NCI-H2227 treated with DMSO at 0.1 percent for 48 hours (cell line): ENCODE measurements around the gene SERPINA6.
"Not testable (repeated sequence)": the region's sequence is repeated elsewhere in the genome, so short reads cannot be mapped to it uniquely, and the experiment has no call there.

Source experiments
- DNase-seq: peaks from one replicate; lab custom pipeline; 2025; lab: John Stamatoyannopoulos, UW

Gene SERPINA6

DNA sequence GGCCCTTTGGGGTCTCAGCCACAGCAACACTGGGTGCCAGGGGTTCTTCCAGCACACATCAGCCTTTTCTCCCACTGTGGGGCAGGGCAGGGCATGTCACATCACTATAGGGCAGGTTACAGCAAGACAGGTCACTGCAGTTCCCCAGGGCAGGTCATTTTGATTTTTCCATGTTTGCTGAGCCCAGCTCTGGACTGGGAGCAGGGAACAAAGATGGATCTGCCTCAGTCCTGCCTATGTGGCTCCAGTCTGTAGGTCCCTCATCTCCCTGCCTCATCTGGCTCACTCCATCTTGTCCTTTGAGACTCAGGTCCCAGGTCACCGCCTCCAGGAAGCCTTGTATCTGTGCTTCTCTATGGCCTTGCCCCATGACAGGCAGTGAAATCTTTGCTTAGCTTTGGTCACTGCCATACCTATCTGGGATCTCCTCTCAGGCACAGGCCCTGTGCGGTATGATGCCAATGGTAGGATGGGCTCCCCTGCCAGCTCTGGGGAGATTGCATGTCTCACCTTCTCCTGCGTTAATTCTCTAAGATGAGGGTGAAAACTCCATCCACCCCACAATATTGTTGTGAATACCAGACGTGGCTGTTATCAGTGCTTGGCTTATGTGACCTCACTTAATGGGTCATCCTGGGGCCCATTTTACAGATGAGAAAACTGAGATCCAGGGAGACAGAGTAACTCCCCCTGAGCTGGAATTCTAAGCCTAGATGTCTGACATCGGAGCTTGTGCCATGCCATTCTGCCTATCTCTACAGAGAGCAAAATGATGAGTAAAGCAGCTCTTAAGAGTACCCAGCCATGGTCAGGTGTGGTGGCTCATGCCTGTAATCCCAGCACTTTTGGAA lies 1.5 kb downstream of the SERPINA6 start:
- DNase-seq: no peak

DNA sequence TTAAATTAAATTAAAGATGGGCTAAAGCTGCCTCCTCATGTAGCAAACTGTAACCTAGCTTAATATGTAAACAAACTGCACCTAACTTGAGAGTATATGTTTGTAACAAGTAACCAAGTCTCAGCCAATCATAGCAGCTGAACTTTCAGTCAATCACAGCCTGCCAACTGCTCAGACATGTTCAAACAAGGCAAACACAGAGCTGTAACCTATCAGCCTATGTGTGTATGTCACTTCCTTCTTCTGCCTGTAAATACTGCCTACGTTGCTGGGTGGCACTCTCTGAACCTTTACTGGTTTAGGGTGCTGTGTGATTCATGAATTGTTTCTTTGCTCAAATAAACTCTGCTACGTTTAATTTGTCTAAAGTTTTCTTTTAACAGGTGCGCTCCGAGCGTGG lies 2.9 kb downstream of the SERPINA6 start:
- DNase-seq: no peak

DNA sequence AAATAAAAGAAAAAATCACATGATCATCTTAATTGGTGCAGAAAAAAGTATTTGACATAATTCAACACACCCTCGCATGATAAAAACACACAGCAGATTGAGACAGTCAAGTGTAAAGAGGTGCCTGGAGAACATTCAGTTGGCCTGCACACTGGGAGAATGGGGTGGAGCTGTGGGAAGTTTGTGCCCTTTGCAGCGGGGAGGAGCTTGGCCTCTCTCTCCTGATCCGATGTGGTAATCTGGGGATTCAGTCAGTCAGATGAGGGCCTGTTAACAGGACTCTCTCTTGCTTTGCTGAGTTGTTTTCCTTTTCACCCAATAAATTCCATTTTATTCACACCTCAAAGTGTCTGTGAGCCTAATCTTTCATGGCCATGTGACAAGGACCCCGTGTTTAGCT lies 5.9 kb downstream of the SERPINA6 start:
- no peak for DNase-seq

DNA sequence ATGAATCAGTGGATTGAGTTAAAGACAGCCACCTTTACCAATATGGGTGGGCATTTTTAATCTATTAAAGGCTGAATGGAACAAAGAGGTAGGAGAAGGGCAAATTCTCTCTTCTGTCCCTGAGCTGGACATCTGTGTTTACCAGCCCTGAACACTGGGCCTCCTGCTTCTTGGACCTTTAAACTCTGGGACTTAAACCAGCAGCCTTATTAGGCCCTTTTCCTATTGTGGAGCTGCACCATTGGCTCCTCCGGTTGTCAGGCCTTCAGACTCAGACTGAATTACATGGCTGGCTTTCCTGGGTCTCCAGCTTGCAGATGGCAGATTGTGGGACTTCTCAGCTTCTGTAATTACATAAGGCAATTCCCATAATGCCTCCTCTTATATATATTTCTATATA lies 6.4 kb downstream of the SERPINA6 start:
- DNase-seq: no peak

DNA sequence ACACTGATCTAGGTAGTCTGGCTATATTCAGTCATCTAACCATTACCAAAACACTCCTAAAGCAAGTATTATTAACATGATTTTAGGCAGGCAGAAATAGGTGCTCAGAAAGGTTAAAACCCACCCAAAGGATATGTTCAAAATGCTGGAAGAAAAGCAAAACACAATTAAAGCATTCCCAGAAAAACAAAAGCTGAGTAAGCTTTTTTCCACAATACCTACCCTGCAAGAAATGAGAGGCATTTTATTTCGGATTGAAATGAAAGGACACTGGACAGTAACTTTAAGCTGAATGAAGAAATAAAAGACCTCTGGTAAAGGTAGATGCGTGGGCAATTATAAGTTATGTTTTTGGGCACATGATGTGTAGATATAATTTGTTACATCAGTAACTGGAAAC lies 8.2 kb downstream of the SERPINA6 start:
- no peak for DNase-seq

DNA sequence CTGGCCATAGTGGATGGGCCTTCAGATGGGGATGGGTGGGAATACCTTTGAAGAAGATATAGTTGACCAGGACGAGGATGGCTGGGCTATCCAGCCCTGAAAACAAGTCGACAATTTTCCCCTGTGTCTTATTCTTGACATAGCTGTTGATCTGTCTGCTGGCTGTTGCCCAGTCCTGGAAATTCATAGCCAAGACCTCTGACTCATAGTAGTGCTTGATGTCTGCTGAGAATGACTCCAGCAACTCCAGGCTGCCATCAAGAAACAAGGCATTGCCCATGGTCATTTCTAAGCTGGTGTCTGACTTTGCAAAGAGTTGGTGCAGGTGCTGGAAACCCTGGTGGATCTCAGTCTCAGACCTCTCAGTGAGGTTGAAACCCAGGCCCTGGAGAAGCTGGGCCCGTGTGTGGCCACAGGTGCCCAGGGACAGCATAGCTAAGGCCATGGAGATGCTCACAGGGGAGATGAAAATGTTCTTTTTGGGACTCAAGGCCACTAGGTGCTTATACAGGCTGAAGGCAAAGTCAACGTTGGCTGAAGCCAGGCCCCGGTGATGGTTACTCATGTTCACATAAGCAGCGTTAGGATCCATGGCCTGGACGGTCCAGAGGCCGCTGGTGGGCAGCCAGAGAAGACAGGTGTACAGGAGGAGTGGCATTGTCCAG lies 9.0 kb downstream of the SERPINA6 start:
- no peak for DNase-seq

DNA sequence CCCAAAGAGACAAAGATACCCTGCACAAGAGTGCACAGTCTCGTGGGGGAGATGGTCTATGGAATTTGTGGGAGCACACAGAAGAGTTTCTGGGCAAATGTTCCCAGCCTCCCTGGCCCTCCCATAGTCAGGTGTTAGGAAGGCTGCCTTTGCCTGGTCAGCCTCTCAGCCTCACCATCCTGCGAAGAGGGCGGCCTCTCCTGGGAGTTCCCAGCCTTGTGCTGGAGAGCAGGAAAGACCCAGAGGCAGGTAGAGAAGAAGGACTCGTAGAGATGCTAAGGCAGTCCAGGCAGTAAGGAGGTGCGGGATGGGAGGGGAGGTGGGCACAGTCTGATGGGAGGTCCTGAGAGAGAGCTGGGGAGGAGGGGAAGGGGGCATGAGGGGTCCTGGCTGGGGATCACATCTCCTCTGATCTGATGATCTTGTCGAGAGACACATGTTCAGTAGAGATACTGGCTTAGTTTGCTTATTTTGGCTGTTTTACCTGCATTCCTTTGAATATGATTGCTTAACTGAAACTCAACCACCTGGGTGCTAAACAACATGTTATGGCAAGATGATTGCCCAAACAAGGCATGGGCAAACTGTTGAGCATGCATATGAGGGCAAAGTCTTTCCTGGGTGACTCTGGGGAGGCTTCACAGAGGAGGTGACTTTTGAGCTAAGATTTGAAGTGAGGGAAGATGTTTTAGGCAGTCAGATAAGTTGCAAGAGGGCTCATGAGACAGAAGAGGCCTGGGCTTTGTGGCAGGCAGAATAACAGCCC lies 10.5 kb downstream of the SERPINA6 start:
- no peak for DNase-seq

DNA sequence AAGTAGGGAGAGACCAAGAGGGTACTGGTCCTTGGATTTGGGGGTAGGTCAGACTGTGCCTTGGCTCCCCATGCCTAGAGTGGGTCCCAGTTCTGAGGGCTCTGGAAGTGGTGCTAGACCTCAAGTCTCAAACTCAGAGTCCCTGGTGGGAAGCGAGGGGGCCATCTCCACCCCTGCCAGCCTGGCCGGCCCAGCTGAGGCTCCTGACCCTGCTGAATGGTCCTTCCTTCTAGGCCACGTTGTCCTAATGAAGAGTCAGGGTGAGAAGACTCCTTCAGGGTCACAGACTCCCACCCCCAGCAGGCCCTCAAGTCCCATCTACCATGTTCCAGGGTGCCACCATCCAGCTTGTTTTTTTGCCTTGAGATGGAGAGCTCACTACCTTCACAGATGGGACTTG lies 12.9 kb downstream of the SERPINA6 start:
- DNase-seq: no peak

DNA sequence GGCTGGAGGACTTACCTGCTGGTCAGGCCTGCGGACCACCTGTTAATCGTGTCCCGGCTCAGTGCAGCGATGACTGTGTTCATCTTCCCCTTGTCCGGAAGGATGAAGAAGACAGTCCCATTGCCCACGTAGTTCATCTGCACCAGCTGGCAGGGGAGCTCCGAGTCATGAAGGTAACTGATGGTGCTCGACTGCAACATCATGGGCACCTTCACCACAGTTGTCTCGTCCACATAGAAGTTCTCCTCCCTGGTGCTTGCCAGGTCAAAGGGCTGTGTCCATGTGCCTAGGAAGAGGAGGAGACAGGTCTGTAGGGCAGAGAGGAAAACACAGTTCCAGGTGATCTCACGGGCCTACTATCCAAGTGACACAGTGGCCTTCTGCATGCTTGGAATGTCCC lies 13.4 kb downstream of the SERPINA6 start:
- no peak for DNase-seq

DNA sequence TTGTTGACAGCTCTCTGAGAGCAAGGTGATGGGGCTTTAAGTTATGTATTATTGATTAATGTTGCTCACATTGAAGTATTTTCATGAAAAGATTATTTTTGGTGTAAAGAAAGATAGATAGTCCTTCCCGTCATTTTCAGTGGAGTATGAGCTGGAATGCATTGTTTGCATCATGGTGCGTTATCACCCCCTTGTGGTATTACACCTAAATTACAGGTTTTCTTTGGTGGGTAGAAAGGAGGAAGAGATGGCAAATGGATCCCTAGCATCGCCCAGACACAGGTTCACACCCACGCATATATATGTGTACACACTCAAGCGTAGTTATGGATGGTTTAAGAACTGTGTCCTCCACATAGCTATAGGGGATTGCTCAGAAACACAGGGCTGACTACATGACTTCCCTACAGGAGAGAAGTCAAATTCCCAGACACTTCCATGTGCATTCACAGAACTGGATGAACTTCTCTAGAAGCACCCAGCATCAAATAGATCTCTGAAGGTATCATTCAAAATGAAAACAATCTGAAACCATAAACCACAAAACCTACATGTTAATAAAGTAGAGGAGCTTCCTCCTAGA lies 15.6 kb downstream of the SERPINA6 start:
- no peak for DNase-seq

DNA sequence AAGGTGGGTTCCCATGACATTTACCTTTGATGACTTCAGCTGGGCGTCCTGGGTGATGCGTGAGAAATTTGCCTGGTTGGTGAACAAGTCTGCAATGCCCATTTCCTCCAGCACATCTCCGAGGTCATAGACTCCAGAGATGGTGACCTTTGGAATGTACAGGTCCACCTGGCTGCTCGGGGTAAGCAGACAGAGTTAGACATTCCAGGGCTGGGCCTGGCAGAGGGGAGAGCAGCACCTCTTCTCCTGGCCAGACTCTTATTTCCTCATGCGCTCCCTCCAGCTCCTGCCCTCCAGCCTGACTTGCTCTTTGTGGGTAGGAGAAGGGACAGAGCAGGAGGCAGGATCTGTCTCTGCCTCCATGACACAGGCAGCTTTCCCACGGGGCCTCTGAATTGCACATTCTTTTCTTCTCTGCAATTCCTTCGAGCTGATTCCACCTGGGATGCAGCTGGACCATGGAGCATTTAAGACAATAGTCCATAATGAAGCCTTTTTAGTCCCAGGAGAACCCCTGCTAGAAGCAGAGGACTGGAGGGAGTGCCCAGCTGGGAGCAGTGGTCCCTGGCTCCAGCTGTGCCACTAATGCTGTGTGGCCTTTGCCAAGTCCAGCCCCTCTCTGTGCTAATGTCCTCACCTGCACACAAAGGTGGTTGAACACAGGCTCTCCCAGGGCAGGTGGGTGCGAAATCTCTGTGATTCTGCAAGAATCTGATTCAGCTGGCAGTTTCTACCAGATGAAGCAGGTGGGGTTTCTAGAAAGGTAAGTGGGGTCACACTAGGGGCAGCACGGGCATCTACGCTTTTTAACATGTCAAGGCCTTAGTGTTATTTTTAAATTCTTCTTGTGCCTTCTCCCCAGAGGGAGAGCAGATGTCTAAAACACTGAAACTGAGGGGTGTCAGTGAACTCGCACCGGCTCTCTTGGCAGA lies 16.8 kb downstream of the SERPINA6 start:
- no peak for DNase-seq

DNA sequence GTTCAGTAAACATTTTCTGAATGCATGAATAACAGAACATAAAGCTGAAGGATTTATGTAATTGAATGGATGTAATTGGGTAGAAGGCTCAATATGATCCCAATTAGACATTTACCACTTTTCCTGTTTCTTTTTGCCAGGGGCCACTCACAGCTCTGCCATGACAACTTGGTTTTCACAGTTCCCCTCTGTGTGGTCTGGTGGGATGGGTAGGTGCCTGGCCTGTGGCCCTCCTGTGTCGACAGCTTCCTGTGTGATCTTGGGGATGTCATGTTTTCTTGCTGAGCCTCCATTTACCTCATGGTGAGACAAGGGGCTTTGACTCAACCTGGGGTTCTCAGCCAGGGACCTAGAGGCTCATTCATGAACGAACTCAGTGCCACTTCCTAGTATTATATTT lies 17.5 kb downstream of the SERPINA6 start:
- DNase-seq: no peak

DNA sequence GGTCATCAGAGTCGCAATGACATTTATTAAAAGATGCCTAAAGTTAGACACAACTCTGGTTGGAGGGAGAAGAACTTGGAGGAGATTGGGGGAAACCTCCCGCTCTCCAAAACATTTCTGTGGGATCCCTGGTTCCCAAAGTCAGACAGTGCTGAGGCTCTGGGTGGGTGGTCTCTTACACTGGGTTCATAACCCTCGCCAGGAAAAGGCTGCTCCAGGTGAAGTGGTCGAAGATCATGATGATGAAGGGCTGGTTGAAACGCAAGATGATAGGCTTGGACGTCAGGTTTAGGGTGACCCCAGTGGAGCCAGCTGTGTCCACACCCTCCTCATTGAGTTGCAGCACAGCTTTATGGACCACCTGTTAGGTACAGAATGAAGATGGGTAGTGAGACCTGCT lies 18.9 kb downstream of the SERPINA6 start:
- no peak for DNase-seq

DNA sequence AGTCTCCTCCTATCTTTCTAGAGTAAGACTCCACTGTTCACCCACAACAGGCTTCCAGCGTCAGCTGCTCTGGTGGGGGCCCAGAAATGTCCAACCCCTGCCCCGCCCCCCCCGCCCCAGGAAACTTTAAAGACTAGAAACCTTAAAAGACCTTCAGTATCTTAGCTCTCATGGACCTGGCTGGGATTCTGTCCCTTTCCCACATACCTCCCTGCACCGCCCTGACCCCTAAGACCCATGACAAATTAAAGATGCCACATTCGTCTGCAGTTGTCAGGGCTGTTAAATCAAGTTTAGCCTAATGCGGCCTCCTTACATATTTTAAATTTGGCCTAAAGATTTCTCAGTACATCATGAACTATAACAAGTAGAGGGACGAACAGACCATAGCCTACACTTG lies 20.0 kb downstream of the SERPINA6 start:
- no peak for DNase-seq

DNA sequence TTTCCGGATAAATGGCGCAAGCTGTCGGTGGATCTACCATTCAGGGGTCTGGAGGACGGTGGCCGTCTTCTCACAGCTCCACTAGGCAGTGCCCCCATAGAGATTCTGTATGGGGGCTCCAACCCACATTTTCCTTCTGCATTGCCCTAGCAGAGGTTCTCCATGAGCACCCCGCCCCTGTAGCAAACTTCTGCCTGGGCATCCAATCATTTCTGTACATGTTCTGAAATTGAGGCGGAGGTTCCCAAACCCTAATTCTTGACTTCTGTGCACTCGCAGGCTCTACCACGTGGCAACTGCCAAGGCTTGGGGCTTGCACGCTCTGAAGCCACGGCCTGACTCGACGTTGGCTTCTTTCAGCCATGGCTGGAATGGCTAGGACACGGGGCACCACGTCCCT lies 25.0 kb downstream of the SERPINA6 start:
- no peak for DNase-seq

DNA sequence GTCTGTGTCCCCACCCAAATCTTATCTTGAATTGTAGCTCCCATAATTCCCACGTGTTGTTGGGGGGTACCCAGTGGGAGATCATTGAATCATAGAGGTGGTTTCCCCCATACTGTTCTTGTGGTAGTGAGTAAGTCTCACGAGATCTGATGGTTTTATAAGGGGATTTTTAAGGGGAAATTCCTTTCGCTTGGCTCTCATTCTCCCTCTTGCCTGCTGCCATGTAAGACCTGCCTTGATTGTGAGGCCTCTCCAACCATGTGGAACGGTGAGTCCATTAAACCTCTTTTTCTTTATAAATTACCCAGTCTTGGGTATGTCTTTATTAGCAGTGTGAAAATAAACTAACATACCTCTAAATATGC lies 27.0 kb downstream of the SERPINA6 start:
- DNase-seq: not testable (repeated sequence)

DNA sequence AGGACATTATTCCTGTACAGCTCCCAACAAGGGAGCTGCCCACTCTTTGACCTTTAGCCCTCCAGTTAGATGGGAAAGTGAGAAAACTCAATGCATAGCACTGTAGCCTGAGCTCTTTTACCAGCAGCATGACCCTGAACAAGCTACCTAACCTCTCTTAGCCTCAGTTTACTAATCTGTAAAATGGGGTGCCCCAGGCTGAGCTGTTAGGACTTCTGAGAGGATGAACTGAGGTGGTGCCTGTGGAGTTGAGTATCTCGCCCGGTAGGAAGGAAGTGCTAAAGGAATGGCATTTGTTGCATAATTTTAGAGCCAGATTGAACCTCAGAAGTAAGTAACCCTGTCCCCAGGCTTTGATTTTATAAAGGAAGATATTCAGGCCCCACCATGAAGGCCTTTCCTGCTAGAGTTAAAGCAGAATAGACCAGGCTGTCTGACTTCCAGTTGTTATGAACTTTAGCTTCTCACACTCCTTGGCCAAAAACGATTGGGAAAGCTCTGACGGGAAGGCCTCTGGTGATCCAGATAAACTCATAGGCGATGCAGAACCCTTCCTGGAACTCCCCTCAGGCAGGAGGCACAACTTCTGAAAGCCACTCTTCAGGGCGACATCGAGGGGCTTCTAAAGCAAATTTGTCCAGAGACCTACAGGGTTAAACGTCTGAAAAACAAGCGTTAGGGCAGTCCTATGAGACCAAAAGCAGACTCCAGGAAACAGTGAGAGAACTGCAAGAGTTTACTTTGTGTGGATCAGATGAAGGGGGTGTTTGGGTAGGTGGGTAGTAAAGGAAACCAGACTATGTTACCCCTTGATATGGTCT lies 27.6 kb downstream of the SERPINA6 start:
- no peak for DNase-seq

DNA sequence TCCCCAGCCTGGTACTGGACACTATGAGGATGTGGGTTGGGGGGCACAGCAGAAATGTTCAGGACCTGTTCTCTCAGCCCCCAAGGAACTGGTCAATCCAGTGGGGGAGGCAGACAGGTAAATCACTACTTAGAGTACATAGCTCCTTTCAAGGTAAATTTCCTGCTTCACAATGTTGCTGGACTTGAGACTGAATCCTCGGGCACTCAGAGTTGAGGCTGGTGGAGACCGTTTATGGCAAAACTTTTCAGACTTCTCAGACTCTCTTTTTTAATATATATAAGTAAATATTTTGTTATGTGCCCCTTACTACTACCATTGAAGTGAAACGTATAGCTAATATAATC lies 29.6 kb downstream of the SERPINA6 start:
- no peak for DNase-seq

DNA sequence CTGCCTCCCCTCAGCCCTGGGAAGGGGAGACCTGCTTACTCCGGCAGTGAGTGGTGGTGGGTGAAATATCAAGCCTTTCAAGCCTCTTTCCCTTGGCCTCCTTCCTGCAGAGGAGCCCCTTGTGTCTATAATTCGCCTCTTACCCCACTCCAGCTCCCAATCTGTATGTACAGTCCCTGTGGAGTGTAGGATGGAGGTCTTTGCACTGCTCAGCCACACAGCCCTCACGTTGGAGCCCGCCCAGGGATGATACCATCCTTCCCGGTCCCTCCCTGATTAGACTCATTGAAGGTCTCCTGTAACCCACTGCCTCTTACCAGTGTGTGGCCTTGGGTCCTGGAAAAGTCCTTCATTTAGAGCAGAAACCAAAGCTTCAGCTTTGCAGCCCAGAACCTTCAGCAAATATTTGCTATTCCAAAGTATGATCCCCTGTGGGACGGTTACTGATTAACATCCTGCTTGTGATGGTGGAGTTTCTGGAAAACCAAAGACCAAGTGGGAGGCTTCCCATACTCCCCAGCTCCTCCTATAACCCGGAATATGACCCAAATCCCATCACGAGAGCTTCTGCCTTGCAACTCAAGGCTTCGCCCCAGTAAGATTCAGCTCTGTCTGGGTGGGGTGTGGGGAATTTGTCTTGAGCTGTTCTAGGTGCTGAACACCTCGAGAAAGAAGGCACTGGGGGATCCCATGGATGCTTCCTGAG lies 30.1 kb downstream of the SERPINA6 start, which contains the start of gene SERPINA10:
Gene SERPINA10 (minus strand): TSS at position 397 of the 706 bp plus-strand sequence. CDS start 2,675 bp downstream, outside the sequence.
- DNase-seq: no peak

DNA sequence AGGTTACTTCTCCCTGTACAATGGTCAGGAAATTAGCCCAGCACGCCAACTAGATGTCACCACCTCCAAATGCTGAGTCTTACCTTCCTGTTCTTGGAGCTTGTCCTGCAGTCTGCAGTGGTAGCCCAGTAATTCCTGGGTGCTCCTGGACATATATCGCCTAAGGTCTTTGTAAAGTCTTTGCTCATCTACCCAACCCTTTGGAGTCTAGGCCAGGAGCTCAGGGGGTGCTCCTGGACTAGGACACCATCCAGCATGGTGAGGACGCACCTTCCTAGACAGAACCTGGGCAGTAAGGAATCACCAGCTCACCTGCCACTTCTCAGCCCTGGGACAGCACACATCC lies 30.6 kb downstream of the SERPINA6 start:
- DNase-seq: no peak
